NOMO-1 treated with dmso at 0.1 percent for 144 hours (cell line): ENCODE measurements around the gene DCST1.

Experiments used
- DNase-seq: peaks from one replicate; lab custom pipeline; 2025; ENCODE audit not compliant: unreplicated experiment; lab: John Stamatoyannopoulos, UW

DCST1 gene

DNA sequence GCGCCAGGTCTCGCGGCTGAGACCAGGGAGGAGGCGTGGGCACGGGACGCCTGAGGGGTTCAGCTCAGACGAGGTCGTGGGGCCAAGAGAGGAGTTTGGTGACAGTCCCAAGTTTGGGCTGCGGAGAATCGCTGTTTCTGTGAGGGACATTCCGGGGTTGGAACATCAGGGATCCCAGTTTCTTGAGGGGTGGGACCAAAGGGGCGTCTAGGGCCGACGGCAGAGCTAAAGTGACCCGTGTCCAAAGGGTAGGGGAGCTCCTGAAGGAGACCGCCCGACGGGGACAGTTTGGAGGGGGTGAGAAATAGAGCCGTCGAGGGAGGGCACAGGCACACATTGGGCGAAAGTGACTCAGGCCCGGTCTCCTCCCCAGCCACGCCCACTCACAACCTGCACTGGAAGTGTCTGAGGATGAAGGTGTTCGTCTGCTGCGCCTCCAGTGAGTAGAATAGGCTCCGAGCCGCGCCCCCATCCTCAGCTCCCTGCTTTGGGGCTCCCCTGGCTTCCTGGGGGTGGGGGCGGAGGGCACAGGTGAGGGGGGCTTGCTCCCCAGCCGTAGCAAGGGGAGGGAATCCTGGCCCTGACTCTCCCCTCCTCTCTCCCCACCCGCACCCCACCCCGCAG is 52.0 kb downstream of the DCST1 start:
- peak; percentile 52 for DNase-seq

DNA sequence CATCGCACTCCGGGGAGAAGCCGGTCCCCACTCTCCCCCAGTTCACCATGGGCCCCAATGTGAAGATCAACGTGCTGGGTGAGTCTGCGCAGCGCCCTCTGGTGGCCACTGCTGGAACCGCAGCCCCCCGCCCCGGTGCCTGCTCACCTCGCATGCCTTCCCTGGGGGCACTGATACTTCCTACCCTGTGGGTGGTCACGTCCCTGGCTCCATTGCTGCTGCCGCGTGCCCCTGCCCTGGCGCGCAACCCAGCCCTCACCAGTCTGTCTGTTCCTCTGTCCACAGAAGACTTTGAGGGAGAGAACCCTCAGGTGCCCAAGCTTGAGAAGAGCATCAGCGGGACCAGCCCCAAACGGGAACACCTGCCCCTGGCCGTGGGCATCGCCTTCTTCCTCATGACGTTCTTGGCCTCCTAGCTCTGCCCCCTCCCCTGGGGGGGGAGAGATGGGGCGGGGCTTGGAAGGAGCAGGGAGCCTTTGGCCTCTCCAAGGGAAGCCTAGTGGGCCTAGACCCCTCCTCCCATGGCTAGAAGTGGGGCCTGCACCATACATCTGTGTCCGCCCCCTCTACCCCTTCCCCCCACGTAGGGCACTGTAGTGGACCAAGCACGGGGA is 52.6 kb downstream of the DCST1 start:
- DNase-seq: no peak

DNA sequence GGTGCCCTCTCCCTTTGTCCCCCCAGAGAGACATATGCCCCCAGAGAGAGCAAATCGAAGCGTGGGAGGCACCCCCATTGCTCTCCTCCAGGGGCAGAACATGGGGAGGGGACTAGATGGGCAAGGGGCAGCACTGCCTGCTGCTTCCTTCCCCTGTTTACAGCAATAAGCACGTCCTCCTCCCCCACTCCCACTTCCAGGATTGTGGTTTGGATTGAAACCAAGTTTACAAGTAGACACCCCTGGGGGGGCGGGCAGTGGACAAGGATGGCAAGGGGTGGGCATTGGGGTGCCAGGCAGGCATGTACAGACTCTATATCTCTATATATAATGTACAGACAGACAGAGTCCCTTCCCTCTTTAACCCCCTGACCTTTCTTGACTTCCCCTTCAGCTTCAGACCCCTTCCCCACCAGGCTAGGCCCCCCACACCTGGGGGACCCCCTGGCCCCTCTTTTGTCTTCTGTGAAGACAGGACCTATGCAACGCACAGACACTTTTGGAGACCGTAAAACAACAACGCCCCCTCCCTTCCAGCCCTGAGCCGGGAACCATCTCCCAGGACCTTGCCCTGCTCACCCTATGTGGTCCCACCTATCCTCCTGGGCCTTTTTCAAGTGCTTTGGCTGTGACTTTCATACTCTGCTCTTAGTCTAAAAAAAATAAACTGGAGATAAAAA is 53.4 kb downstream of the DCST1 start:
- no peak for DNase-seq

DNA sequence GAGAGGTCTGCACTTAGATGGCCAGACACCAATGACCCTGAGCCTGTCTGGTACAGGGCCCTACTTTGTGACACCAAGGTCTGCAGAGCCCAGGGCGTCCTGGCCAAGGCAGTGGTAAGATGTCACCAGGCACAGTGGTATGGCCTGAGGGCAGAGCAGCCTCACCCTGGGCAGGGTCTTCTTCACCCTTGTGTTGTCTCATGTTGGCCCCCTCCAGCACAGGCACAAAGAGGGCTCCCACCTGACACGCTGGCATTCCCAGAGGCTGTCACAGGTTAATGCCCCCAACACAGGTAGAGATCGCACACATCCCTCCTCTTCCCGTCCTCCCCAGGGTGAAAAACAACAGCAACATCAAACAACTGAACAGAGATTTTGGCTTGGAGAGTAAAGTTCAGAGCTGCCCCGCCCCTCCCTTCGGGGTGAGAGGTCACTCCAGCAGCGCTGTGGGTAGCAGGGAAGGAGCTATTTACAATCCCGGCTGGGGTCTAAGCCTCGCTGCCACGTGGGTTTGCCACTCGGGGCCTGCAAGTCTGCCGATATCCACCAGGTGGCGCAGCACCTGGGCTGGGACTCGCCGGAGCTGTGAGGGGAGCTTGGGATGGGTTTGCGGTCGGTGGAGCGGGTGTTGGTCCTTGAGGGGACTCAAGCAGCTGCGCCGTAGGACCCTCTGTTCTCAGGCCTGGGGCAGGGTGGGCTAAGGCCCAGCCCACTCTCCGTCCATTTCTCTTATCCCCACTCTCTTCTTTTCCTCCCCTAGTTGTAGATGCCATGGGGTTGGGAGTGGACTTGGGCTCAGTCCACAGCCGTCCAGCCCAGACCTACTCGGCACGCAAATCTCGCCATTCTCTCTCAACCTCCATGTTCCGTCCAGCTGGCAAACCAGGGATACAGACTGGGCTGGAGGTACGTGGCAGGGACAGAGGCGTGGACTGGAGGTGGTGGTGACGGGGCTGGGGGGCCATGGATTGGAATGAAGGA is 57.7 kb downstream of the DCST1 start:
- DNase-seq: peak; percentile 38

DNA sequence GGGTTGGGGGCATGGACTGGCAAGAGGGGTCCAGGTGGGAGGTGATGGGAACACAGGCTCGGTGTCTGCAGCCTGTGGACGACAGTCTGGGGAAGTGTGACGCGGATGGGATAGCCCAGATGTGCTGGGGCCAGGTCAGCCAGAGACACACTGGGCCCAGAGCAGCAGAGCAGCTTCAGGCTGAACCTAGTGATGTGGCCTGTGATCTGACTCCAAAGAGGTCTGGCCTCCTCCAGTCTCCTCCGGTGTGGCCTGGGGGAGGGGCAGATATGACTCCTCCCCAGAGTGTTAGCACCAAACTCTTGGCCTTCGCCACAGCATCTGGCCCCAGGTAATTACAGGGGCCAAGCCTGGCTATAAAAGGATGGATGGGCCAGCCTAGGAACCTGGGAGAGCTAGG is 58.5 kb downstream of the DCST1 start:
- DNase-seq: no peak

DNA sequence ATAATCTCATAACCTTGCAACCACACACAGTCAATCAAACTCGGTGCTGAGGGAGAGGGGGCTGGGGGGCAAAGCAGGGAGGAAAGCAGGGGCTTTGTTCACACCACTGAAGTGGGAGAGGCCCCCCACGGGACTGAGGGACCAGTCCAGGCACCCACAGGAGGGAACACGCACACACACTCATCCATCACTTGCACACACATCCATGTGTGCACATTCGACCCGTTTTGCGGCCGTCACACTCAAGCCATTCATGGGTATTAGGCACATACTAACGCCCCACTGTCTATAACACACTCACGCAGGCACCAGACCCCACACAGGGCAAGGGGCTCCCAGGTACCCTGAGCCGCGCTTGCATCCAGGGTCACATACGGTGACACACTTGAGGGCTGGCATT is 59.0 kb downstream of the DCST1 start:
- no peak for DNase-seq

DNA sequence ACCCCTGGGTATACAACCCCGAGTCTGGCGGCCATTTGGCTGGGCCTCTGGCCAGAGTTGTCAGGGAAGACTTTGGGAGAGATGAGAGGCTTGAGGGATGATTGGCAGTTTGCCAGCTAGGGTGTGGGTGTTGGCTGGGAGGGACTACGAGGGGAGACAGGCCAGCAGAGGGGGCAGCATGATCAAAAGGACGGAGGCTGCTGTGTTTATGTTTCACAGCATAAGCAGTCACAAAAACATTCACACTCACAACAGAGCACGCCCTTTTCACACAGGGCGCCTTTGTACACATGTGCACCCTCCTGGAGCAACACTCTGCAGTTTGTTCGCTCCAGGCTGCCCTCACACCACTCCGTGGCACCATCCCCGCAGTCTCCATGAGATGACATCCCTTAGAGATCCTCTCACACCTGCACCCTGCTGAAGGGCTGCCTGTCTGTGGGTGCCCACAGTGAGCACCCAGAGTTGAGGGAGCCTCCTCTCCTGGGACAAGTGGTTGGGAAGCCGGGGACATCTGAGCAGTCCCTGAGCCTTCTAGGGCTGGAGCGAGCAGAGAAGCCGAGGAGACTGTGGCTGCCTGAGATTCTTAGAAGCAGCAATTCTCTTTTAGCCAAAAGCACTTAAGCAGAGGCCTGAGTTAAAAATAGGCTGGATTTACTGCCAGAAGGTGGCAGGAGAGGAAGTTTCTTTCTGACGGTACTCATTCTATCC is 60.4 kb downstream of the DCST1 start:
- peak; percentile 43 for DNase-seq

DNA sequence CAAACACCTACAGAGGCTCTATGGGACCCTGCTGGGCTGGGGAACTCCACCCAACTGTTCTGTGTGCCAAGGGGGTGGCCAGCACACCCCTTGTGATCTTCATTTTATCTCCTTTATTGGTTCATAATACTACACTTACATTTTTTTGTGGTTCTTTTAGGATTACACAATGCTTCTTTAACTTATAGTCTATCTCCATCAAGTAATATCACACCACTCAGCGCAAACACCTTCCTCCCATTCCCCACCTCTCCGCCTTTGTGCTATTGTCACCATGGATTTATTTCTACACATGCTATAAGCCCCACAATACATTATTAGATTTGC is 61.0 kb downstream of the DCST1 start:
- DNase-seq: no peak

DNA sequence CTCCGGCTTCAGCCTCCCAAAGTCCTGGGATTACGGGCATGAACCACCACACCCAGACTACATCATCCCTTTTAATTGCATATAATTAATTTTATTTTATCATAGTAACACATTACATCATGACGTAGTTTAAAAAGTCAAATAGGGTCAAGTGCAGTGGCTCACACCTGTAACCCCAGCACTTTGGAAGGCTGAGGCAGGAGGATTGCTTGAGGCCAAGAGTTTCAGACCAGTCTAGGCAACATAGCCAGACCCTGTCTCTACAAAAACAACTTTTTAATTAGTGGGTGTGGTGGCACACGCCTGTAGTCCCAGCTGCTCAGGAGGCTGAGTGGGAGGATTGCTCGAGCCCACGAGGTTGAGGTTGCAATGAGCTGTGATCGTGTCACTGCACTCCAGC is 65.7 kb downstream of the DCST1 start:
- DNase-seq: no peak
